NCI-H128 (cell line): ENCODE results near the gene GOLPH3.
"Not testable (repeated sequence)": the region's sequence is repeated elsewhere in the genome, so short reads cannot be mapped to it uniquely, and the experiment has no call there.

ENCODE experiments used
- DNase-seq: peaks from one replicate; lab custom pipeline; 2025; ENCODE audit not compliant: unreplicated experiment; lab: John Stamatoyannopoulos, UW

GOLPH3 gene

DNA sequence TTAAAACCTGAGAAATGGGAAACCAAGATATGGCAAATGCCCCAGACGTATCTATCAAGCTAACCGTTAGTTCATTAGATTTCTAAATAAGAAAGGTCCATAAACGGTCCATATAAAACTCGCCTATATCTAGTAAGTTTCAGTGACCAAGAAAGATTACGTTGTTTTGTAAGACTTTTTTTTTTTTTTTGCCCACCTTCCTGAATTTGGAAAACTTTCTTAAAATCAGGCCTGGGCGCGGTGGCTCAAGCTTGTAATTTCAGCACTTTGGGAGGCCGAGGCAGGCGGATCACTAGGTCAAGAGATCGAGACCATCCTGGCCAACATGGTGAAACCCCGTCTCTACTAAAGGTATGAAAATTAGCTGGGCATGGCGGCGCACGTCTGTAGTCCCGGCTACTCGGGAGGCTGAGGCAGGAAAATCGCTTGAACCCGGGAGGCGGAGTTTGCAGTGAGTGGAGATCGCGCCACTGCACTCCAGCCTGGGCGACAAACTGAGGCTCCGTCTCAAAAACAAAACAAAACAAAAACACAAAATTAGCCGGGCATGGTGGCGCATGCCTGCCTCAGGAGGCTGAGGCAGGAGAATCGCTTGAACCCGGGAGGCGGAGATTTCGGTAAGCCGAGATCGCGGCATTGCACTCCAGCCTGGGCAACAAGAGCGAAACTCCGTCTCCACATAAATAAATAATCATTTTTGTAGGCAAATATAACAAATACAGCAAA lies 1.8 kb downstream of the GOLPH3 start:
- DNase-seq = not testable (repeated sequence)

DNA sequence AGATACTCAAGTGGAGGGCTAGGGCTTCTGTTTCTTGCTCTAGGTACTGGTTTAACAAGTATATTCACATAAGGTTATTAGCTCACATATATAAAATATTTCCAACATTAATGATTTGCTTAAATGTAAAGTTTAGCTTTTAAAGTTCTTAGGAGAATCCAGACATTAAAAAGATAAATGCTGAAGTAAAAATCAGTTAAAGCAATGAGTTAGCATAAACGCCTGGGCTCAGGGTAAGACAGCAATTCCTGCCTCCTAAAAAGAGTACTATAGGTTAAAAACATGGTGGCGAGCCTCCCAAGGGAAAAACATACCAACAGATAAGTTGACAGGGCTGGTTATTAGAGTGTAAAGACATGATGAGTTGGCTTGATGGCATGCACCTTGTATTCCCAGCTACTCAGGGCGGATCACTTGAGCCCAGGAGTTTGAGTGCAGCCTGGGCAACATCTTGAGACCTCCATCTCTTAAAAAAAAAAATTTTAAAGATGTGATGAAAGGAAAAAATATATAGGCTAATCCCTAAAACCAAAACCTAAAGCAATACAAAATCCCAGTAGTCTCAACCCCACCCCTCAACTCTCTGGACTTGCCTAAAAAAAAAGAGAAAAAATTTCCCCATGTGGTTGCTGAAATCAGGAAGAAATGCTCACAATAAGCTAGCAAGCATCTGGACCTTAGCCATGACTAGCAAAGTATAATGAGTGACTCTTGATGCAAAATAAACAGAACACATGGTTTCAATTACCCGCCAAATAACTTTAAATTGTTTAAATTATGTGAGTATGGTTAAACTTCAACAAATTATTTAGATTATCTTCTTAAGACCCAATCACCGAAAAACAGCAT lies 3.6 kb downstream of the GOLPH3 start:
- no peak for DNase-seq

DNA sequence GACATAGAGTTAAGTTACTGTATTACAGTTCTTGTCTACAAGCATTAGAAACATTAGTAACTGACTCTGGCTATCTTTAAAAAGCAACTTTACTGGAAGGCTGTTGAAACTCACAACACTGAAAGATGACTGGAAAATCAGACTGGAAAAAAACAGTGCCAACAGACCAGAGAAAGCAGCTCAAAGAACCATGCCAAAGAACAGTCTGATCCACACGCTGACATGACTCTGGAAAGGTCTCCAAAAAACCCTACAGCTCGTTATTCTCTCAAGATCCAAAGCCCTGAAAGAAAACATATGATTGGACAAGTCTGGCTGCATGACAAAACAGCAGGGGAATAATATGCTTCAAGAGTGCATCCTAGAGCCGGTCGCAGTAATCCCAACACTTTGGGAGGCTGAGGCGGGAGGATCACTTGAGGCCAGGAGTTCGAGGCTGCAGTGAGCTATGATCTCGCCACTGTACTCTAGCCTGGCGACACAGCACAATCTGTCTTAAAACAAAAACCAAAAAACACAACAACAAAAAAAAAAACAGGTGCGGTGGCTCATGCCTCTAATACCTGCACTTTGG lies 5.6 kb downstream of the GOLPH3 start:
- DNase-seq = no peak

DNA sequence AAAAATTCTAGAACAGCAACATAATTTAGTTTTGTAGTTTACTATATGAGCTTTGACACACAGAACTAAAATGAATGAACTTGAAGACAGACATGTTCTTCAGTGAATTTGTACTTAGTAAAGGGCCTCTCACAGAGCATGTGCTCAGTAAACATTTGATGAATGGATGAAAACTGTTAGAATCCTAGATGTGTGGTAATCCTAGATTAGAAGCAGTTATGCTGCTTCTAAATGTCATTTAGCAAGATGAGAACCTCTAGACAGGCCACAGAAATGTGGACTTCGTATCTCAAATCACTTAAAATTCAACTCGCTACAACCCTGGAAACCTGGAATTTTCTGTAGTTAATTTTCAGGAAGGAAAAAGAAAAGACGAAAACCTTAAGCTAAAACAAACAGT lies 8.5 kb downstream of the GOLPH3 start:
- DNase-seq = no peak

DNA sequence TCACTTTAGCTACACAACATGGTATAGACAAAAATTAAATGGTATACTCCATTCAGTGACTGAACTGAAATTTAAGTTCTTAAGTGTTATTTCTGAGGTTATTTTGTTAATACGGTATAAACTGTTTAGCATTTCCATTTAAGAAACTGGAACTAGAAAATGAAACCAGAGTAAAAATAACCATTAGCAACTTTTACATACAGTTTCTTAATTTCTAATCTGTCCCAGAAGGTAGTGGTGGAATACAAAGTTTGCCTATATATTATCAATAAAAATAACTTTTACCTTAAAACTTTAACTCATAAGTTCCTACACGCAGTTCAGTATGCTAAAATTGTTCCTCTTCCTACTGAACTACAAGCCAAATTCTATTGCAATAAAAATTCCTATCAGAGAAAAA lies 10.3 kb downstream of the GOLPH3 start:
- DNase-seq = no peak

DNA sequence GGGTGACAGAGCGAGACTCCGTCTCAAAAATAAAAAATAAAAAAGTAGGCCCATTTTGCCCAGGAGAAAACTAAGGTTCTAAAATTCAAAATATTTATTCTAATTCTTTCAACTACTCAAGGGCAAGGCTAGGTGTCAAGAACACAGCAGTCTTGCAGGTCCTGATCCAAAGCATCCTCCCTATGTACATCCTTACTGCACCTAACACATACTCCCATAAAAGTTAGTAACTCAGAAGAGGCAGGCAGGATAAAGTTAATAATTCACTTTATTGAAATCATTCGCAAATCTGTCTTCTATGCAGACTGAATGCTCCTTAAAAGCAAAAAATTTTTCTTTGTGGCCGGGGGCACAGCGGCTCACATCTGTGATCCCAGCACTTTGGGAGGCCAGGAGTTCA lies 11.1 kb downstream of the GOLPH3 start:
- DNase-seq = no peak

DNA sequence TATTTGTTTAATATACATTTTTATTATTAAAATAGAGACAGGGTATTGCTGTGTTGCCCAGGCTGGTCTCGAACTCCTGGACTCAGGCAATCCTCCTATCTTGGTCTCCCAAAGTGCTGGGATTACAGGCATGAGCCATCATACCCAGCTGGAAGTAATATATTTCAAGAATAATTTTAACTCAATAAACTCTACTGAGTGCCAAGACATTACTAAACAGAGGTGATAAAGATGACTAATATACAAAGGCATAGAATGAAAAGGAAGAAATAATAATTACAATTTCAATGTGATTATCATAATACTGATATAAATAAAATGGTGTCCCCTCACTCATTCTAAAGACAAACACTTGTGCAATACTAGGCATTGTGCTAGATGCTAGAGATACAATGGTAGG lies 13.9 kb downstream of the GOLPH3 start:
- DNase-seq = no peak

DNA sequence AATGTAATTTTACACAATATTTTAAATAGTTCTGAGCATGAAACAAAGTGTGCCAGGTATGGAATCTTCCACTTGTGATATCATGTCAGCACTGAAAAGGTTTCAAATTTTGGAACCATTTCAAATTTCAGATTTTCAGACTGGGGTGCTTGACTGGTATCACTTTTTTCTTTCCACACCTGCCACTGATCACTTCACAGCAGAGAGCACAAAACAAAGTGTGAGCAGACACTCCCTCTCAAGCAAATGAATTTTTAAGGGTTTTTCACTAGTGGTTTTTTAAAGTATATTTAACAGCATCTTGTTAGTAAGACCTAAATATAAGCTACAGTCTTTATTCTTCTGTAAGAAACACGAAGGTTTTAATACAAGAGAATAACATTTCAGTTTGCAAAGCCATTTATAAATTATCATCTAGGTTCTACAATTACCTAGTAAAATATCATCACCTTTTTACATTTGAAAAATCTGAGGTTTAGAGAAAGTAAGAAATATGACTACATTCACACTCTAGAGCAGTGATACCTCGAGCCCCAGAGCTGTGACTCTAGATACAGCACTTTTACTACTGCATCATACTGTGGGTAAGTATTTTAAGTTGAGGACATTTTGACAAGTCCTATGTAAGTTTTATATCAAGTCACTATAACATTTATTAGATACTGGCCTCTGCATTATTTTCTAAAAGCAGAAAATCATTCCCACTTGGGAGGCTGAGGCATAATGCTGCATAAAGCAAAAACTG lies 14.6 kb downstream of the GOLPH3 start:
- no peak for DNase-seq

DNA sequence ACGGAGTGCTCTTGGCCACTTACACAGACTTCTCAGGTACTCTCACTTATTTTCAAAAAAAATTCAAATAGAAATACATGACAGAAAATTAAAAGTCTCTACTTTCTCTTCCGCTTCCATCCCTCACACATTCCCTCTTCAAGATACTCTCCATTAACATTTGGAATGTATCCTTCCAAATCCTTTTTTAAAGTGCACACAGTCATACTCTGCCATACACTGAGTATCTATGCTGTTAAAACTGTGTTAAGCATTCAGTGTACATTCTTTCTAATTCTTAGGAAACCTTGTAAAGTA lies 15.5 kb downstream of the GOLPH3 start:
- no peak for DNase-seq

DNA sequence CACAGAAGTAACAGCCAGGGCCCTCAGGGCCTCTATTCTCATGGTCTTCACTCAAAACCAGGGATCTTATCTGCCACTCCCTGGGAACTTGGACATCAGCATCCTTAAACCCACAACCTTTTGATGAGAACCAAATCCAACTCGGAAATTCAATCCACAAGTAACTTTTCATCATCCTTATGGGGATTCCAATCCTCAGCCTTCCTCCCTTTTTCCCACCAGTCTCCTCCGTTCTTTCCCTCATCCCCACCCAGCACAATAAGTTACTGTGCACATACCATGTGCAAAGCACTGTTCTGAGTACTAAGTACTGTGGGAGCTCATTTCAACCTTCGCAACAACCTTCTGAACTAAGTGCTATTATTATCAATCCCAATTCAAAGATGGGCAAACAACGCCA lies 17.0 kb downstream of the GOLPH3 start:
- DNase-seq = no peak

DNA sequence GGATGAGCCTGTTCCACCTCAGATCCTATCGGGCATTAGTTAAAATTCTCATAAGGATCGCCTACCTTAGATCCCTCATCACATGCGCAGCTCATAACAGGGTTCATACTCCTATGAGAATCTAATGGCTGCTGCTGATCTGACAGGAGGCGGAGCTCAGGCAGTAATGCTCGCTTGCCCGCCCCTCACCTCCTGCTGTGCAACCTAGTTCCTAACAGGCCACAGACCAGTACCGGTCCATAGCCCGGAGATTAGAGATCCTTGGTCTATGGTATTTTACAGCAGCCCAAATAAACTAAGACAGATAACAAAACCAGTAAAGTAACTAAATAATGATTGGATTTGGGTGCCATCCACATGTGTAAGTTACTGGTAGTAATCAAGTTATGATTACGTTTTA lies 17.5 kb downstream of the GOLPH3 start:
- DNase-seq = no peak

DNA sequence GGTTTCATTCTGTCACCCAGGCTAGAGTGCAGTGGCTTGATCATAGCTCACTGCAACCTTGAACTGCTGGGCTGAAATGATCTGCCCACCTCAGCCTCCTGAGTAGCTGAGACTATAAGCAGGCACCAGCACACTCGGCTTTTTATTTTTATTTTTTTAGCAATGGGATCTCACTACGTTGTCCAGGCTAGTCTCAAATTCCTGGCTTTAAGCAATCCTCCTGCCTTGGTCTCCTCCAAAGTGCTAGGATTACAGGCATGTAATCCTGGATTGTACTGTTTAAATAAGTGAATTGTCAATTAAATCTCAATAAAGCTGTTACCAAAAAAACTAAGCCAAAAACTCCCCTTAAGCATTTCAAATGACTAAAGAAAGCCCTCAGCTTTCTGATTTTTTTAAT lies 18.9 kb downstream of the GOLPH3 start:
- DNase-seq = no peak

DNA sequence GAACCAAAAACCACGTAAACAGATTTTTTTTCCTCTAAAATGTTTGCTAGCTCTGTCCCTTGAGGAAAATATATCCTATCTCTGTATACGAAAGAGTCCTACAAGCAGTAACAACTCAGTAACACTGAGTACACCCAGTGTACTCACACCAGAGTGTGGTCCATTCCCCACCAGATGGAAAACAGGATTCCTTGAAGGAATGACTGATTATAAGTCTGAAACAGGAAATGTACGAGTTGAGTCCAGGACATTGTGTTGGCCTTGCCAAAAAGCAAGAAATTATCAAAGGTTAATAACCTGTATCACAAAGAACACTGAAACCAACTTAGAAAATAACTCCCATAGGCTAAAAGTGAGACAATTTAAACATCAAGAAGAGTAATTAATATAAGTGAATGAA lies 20.4 kb downstream of the GOLPH3 start:
- DNase-seq = no peak

DNA sequence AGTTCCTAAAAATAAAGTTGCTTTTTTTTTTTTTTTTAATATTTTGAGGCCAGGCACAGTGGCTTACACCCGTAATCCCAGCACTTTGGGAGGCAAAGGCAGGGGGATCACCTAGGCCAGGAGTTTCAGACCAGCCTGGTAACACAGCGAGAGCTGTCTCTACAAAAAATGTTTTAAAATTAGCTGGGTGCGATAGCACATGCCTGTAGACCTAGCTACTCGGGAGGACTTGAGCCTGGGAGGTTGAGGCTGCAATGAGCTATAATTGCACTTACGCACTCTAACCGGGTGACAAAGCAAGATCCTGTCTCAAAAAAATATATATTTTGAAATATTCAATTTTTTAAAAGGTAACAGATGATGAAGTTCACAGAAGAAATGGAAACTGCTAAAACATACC lies 22.9 kb downstream of the GOLPH3 start:
- no peak for DNase-seq

DNA sequence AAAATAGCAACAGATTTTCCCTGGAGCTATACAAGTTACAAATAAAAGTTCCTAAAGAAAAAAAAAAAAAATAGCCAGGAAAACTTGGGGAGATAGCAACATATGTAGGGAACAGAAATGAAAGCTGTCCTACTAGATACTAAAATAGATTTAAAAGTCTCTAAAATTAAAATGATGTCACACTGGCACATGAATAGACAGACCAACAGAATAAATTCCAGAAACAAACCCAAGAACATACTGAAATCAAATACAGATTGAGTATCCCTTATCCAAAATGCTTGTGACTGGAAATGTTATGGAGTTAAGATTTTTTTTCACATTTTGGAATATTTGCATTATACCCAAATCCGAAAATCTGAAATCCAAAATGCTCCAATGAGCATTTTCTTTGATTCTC lies 23.8 kb downstream of the GOLPH3 start:
- DNase-seq = no peak

DNA sequence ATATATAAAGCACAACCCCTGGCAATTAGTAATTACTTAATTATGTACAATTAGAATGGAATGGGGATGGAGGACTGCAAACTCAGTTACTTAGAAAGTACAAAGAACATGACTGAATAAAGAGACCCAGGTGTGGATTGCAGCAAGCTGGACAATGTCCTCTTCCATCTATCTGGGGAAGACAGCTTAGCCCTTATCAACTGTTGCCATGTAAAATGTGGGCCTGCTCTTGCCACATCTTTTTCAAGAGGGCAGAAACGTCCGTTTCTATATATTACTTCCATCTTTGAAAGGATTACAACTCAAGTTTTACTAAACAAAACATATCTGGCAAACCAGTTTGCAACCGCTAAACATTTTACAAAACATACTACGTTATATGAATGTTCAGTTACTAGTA lies 26.2 kb downstream of the GOLPH3 start:
- DNase-seq = no peak

DNA sequence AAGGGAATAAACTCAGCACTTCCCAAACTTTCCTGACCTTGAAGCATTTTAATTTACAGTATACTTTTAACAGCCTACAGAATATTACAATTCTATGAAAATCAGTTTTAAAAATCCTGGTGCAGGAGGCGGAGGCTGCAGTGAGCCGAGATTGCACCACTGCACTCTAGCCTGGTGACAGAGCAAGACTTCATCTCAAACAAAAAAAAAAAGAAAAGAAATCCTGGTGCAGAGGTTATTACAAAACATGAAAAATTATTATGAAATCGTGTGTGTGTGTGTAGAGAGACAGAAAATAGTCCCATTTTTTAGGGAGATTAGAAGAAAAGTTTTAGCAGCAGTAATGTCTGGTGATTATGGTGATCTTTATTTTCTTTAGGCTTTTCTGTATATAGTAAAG lies 26.9 kb downstream of the GOLPH3 start:
- DNase-seq = no peak

DNA sequence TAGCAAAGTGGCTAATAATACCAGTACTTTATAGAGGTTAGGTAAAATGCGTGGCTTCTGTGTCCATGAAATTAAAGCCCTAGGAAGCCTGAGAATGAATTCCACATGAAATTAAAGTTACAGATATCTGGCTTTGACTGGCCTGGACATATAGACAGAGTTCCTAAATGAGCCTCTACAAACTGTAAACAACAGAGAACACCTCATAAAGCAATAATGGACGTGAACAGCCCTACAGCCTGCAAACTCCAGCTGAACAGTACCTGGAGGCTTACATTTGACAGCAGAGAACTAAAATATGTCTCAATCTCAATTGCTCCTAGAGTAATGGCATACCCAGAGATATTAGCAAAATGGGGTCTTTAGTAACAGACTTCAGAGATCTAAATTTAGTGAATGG lies 28.7 kb downstream of the GOLPH3 start:
- DNase-seq = no peak

DNA sequence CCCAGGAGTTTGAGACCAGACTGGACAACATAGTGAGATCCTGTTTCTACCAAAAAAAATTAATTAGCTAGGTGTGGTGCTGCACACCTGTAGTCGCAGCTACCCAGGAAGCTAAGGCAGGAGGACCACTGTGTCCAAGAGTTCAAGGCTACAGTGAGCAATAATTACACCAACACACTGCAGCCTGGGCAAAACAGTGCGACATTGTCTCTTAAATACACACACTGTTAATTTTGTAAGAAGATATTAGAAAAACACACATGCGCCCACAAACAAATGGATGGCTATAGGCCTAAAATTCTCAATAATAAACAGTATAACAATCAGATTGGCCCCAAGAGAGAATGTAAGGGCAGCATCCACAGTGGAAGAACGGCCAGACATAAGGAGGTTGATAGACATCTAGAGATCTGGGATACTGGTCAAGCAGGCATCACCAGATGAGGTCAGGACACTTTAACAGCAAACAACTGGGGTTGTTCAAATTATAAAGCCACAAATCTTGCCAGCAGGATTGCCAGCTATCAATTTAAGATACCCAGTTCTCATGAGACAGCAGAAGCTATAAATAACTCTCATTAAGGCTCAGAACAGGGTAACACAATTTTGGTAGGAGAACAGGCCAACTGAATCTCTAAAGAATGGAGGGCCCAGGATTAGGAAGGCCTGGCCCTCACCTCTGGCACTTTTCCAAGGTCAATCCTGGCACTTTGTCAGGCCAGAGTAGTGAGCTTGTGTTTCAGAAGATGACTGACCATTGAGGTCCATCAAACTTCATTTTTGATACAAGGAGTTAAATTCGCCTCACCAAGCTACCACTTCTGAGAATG lies 29.5 kb downstream of the GOLPH3 start:
- DNase-seq = no peak

DNA sequence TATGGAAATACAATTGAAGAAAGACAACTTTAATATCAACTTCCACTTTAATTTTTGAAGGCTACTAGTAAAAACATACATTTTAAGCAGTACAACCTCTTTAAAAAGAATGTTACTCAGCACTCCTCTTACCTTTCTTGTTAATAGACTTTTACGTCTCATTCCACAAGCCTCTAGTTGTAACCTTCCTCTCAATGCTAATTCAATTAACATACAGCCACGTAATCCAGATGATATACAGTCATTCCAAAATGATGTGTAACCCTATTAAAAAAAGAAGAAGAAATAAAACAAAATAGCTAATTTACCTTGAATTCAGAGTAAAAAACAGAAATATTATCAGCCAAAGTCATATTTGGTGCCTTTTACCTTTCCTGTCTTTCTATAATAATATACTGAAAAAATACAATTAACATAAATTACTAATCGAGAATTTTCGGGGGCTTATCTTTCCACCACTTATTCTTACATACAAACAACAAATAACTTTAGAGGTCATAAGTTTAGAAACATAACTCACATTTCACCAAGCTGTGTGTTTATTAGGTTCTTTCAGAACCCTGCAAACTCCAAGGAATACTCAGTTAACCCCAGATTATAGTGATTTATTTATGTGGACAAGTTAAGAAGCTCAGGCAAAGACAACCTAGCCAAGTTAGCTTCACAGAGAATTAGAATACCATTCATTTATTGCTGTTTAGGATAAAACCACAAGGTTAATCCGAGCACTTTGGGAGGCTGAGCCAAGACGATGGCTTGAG lies 30.3 kb downstream of the GOLPH3 start:
- DNase-seq = no peak
